ENCODE measurements around the gene RILPL2. TPM values are rescaled to one million over a fixed set of nuclear protein-coding genes. Genes with fewer than 3 reads are reported as not detected.

Gene RILPL2
- total and polyA plus RNA-seq, 2 of the 13 experiments (the other 11 are each of a cell fraction or from before 2014, with no cell fraction given): 2.7 to 8.1 TPM

DNA sequence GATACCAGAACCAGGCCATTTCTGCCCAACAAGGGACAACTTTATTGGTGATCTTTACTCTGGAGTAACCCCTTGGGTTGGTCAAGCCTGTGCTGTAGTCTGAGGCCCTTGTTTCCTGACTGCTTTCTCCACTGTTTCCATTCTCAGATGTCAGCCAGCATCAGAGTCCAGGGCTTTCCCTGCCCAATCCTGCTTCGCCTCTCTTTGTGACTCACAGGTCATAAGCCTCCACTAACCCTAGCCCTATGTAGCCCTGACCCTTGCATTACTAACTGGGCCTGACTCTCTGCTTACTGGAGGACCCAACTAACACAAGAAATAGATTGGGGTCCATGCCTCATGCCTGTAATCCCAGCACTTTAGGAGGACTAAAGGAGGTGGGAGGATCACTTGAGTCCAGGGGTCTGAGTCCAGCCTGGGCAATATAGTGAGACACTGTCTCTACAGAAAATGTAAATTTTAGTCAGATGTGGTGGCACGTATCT, 12.8 kb upstream of the RILPL2 start (continued):
- TF ChIP-seq ZSCAN20 (CRISPR knock-in tag; IDR thresholded peaks at IDR 0.05; ENCODE audit: borderline replicate concordance) (no peak), FOSL2 (CRISPR knock-in tag; IDR thresholded peaks at IDR 0.05) (peak; percentile 83), ZNF180 (CRISPR knock-in tag; IDR thresholded peaks at IDR 0.05; ENCODE audit: borderline replicate concordance, low read depth) (no peak), NR2C2 (CRISPR knock-in tag; IDR thresholded peaks at IDR 0.05; ENCODE audit: borderline replicate concordance) (peak; percentile 47; the same call in 1 of the 2 replicates), FOXA1 (IDR thresholded peaks at IDR 0.05) (no peak), FOXA1 (CRISPR knock-in tag; IDR thresholded peaks at IDR 0.05) (no peak), POLR2A (IDR thresholded peaks at IDR 0.05; ENCODE audit: insufficient read depth in 1 of 2, low read depth in 2 of 2, low read length in 2 of 2) (peak in 1 of 2 experiments; percentile 32; a peak in 2 of 4 replicates), TEAD3 (CRISPR knock-in tag; optimal IDR thresholded peaks at IDR 0.05; ENCODE audit: borderline replicate concordance) (peak; percentile 8)
- TF ChIP-seq, protein P1, sequence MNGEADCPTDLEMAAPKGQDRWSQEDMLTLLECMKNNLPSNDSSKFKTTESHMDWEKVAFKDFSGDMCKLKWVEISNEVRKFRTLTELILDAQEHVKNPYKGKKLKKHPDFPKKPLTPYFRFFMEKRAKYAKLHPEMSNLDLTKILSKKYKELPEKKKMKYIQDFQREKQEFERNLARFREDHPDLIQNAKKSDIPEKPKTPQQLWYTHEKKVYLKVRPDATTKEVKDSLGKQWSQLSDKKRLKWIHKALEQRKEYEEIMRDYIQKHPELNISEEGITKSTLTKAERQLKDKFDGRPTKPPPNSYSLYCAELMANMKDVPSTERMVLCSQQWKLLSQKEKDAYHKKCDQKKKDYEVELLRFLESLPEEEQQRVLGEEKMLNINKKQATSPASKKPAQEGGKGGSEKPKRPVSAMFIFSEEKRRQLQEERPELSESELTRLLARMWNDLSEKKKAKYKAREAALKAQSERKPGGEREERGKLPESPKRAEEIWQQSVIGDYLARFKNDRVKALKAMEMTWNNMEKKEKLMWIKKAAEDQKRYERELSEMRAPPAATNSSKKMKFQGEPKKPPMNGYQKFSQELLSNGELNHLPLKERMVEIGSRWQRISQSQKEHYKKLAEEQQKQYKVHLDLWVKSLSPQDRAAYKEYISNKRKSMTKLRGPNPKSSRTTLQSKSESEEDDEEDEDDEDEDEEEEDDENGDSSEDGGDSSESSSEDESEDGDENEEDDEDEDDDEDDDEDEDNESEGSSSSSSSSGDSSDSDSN (CRISPR knock-in tag; IDR thresholded peaks at IDR 0.05): 0 out of 2 replicates have a peak, but pooled peaks have one; percentile 23
- TF ChIP-seq, protein P2, sequence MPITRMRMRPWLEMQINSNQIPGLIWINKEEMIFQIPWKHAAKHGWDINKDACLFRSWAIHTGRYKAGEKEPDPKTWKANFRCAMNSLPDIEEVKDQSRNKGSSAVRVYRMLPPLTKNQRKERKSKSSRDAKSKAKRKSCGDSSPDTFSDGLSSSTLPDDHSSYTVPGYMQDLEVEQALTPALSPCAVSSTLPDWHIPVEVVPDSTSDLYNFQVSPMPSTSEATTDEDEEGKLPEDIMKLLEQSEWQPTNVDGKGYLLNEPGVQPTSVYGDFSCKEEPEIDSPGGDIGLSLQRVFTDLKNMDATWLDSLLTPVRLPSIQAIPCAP (CRISPR knock-in tag; IDR thresholded peaks at IDR 0.05; ENCODE audit: low read depth): no peak
- TF ChIP-seq, protein P3, sequence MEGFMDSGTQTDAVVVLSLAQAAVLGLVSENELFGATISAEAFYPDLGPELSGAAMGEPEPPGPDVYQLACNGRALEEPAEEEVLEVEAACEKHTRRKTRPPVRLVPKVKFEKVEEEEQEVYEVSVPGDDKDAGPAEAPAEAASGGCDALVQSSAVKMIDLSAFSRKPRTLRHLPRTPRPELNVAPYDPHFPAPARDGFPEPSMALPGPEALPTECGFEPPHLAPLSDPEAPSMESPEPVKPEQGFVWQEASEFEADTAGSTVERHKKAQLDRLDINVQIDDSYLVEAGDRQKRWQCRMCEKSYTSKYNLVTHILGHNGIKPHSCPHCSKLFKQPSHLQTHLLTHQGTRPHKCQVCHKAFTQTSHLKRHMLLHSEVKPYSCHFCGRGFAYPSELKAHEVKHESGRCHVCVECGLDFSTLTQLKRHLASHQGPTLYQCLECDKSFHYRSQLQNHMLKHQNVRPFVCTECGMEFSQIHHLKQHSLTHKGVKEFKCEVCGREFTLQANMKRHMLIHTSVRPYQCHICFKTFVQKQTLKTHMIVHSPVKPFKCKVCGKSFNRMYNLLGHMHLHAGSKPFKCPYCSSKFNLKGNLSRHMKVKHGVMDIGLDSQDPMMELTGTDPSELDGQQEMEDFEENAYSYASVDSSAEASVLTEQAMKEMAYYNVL (CRISPR knock-in tag; IDR thresholded peaks at IDR 0.05; ENCODE audit: borderline replicate concordance): no peak
- TF ChIP-seq, protein P4, sequence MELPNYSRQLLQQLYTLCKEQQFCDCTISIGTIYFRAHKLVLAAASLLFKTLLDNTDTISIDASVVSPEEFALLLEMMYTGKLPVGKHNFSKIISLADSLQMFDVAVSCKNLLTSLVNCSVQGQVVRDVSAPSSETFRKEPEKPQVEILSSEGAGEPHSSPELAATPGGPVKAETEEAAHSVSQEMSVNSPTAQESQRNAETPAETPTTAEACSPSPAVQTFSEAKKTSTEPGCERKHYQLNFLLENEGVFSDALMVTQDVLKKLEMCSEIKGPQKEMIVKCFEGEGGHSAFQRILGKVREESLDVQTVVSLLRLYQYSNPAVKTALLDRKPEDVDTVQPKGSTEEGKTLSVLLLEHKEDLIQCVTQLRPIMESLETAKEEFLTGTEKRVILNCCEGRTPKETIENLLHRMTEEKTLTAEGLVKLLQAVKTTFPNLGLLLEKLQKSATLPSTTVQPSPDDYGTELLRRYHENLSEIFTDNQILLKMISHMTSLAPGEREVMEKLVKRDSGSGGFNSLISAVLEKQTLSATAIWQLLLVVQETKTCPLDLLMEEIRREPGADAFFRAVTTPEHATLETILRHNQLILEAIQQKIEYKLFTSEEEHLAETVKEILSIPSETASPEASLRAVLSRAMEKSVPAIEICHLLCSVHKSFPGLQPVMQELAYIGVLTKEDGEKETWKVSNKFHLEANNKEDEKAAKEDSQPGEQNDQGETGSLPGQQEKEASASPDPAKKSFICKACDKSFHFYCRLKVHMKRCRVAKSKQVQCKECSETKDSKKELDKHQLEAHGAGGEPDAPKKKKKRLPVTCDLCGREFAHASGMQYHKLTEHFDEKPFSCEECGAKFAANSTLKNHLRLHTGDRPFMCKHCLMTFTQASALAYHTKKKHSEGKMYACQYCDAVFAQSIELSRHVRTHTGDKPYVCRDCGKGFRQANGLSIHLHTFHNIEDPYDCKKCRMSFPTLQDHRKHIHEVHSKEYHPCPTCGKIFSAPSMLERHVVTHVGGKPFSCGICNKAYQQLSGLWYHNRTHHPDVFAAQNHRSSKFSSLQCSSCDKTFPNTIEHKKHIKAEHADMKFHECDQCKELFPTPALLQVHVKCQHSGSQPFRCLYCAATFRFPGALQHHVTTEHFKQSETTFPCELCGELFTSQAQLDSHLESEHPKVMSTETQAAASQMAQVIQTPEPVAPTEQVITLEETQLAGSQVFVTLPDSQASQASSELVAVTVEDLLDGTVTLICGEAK (IDR thresholded peaks at IDR 0.05): peak; percentile 29
- TF ChIP-seq, protein P4 (CRISPR knock-in tag; IDR thresholded peaks at IDR 0.05): peak; percentile 93

Data from HepG2 (cell line).